CD4-positive, CD25-positive, alpha-beta regulatory T cell (primary cell): Measurements from ENCODE around the gene NACA2. TPM values are rescaled to one million over a fixed set of nuclear protein-coding genes. Genes with fewer than 3 reads are reported as not detected.
"Not testable (repeated sequence)": the region's sequence is repeated elsewhere in the genome, so short reads cannot be mapped to it uniquely, and the experiment has no call there.

Source experiments
- ATAC-seq, 2 donors: fragments of 150-1000 bp; cut with Tn5 transposase; one replicate each; pipeline ENCODE4 v1.10.0; 2021; ENCODE audit warnings: low read depth in 2 of 2, moderate number of reproducible peaks in 2 of 2, moderate library complexity in 1 of 2
- DNase-seq, 3 donors: peaks; one replicate each; pipeline versions ENCODE4 v3.0.0 to v3.0.0-alpha.2; 2012 to 2022; ENCODE audit warnings: mixed read lengths in 1 of 3
- H3K27ac ChIP-seq: one replicate; pipeline ENCODE4 v1.7.0; 2013; ENCODE audit warnings: mild to moderate bottlenecking, low read length; ENCODE audit not compliant: insufficient read depth, poor library complexity, severe bottlenecking
- H3K27me3 ChIP-seq: one replicate; pipeline ENCODE4 v1.7.0; 2013; ENCODE audit warnings: low read length; ENCODE audit not compliant: control insufficient read depth, insufficient read depth
- H3K36me3 ChIP-seq: one replicate; pipeline ENCODE4 v1.7.0; 2013; ENCODE audit warnings: mild to moderate bottlenecking, low read length, moderate library complexity; ENCODE audit not compliant: control insufficient read depth, insufficient read depth
- H3K4me1 ChIP-seq: 2 replicates; pipeline ENCODE4 v1.7.0; 2013; ENCODE audit warnings: mild to moderate bottlenecking, low read length; ENCODE audit not compliant: insufficient read depth, control insufficient read depth, poor library complexity, severe bottlenecking
- H3K4me3 ChIP-seq: one replicate; pipeline ENCODE4 v1.7.0; 2013; ENCODE audit warnings: low read depth, mild to moderate bottlenecking, low read length, moderate library complexity
- H3K9me3 ChIP-seq, 2 experiments: 1 replicate in 1 of 2; 2 replicates in 1 of 2; pipeline ENCODE4 v1.7.0; 2013; ENCODE audit warnings: low read length in 2 of 2, mild to moderate bottlenecking in 1 of 2, moderate library complexity in 1 of 2; ENCODE audit not compliant: control insufficient read depth in 2 of 2
- H3K27ac Mint-ChIP-seq, 3 donors: one replicate each; pipeline ENCODE4 v1.8.0; 2020 to 2022; ENCODE audit warnings: mild to moderate bottlenecking in 3 of 3, mixed read lengths in 3 of 3, moderate library complexity in 2 of 3
- H3K27me3 Mint-ChIP-seq: one replicate; pipeline ENCODE4 v1.8.0; 2022; ENCODE audit warnings: mild to moderate bottlenecking, mixed read lengths
- H3K36me3 Mint-ChIP-seq: one replicate; pipeline ENCODE4 v1.8.0; 2020; ENCODE audit warnings: mixed read lengths
- H3K4me1 Mint-ChIP-seq, 4 donors: one replicate each; pipeline ENCODE4 v1.8.0; 2020 to 2022; ENCODE audit warnings: mixed read lengths in 4 of 4, mild to moderate bottlenecking in 1 of 4
- H3K4me3 Mint-ChIP-seq, 4 donors: one replicate each; pipeline ENCODE4 v1.8.0; 2020 to 2022; ENCODE audit warnings: mild to moderate bottlenecking in 4 of 4, mixed read lengths in 4 of 4, moderate library complexity in 3 of 4
- H3K9me3 Mint-ChIP-seq, 7 donors: one replicate each; pipeline ENCODE4 v1.8.0; 2020 to 2022; ENCODE audit warnings: mixed read lengths in 7 of 7, mild to moderate bottlenecking in 3 of 7, moderate library complexity in 2 of 7
- polyA plus RNA-seq, 4 donors: library from polyadenylated mRNA; unstranded; fragments of 300-500 nt; fragmentation: Illumina TruSeq; gene quantifications; one replicate each; pipeline ENCODE4 v1.2.3, GENCODE V29; 2021
- total RNA-seq: library from RNA; stranded (reverse); gene quantifications from one replicate; pipeline ENCODE4 v1.2.3, GENCODE V29; 2022

NACA2 gene
- total and polyA plus RNA-seq, 5 donors from 2014 or later: not detected

DNA sequence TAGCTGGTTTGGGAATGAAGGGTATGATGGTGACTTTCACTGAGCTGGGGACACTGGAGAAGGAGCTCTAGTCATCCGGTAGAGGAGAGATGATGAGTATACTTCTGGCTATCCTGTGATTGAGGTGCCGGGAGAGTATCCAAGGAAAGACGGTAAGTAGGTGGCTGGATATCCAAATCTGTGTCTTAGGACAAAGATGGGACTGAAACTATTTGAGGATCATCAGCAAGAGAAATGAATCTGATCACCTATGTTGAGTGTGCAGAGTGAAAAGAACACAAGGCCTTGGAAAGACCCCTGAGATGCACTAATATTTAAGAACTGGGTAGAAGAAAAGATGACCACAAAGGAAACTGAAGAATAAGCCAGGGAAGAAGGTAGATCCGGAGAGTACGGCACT, 1.0 kb downstream of the NACA2 start:
- Mint-ChIP-seq H3K27ac (no peak overlapping the region), H3K4me1 (no peaks in the 10 kb centered on the region)

DNA sequence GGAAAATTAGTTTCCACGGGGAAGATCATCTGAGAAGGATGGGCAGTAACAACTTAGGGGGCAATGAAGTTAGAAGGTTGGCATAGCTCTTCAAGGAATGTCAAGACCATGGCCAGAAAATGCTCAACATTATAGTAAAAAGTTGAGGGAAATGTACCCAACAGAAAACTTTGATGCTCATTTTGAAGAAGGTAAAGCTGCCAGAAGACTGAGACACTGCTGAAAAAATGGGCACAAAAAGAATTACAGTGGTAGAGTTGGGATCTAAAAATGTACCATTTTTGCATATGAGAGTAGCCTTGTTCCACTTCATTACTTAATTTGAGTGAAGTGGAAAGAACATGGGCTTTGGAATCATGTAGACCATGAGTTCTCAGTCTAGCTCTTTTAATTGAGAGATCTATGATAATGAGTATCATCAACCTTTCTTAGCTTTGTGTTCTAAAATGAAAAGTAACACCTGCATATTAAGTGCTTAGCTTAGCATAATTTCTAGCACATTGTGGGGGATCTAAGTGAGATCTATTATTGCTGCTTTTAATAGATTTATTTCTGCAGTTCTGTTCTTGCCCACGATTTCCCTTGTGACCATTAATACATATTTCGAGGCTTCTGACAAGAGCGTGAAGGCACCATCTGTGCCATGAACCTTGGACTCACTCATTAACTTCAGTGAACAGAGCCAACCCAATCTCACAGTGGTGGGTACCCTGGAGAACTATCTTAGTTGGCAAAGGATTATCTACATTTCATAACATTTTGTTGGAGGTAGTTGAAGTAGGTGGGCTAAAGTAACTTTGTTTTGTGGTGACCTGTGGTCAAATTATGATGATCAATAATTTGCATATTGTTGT, 3.0 kb downstream of the NACA2 start:
- Mint-ChIP-seq H3K27ac (no peak overlapping the region), H3K9me3 (peaks cover 0 to 4% (median 0%) of the 10 kb centered on the region in 7 donors), H3K4me3 (no peak overlapping the region), H3K27me3 (peaks cover 25% of the 10 kb centered on the region), H3K36me3 (no peaks in the 10 kb centered on the region), H3K4me1 (no peaks in the 10 kb centered on the region)
- ATAC-seq (no peak), DNase-seq (no peak)
- no peaks in the 10 kb centered on the region for H3K36me3 ChIP-seq
- H3K9me3 ChIP-seq: no peaks in the 10 kb centered on the region
- no peak overlapping the region for H3K4me3 ChIP-seq
- H3K27ac ChIP-seq: no peak overlapping the region
- H3K27me3 ChIP-seq: peaks cover 13% of the 10 kb centered on the region
- no peaks in the 10 kb centered on the region for H3K4me1 ChIP-seq

More for the DNA sequence above, 1.0 kb downstream of the NACA2 start:
- no peak for ATAC-seq
- Histone ChIP-seq H3K27ac (no peak overlapping the region), H3K4me3 (no peak overlapping the region), H3K4me1 (no peaks in the 10 kb centered on the region), H3K36me3 (no peaks in the 10 kb centered on the region), H3K9me3 (no peaks in the 10 kb centered on the region), H3K27me3 (peaks cover 10% of the 10 kb centered on the region)
- Mint-ChIP-seq H3K9me3 (peaks cover 0 to 3% (median 0%) of the 10 kb centered on the region in 7 donors), H3K36me3 (no peaks in the 10 kb centered on the region), H3K4me3 (no peak overlapping the region), H3K27me3 (peaks cover 15% of the 10 kb centered on the region)
- no peak for DNase-seq

DNA sequence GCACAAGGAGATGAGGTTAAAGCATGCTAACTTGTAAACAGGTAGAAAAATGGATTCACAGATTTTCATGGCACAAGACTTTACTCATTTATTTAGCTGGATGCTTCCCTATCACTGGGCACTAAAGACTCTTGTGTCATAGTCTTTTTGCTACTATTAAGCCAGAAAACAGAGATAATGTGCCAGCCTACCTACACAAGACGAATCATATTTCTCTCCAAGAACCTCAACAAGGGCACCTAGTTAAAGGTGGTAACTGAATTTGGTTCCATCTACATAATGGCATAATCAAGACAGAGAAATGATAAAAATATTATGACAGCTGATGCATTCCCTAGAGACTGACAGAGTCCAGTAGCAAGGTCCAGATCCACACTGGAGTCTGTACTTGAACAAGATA, 3.8 kb downstream of the NACA2 start:
- Mint-ChIP-seq H3K36me3 (no peaks in the 10 kb centered on the region), H3K4me3 (no peak overlapping the region), H3K27me3 (peaks cover 27% of the 10 kb centered on the region), H3K9me3 (peaks cover 0 to 2% (median 0%) of the 10 kb centered on the region in 7 donors), H3K4me1 (no peaks in the 10 kb centered on the region), H3K27ac (no peak overlapping the region)
- ATAC-seq (no peak), DNase-seq (no peak)
- H3K4me1 ChIP-seq: no peaks in the 10 kb centered on the region
- no peak overlapping the region for H3K4me3 ChIP-seq
- H3K27ac ChIP-seq: no peak overlapping the region
- H3K36me3 ChIP-seq: no peaks in the 10 kb centered on the region
- no peaks in the 10 kb centered on the region for H3K9me3 ChIP-seq
- H3K27me3 ChIP-seq: peaks cover 14% of the 10 kb centered on the region

DNA sequence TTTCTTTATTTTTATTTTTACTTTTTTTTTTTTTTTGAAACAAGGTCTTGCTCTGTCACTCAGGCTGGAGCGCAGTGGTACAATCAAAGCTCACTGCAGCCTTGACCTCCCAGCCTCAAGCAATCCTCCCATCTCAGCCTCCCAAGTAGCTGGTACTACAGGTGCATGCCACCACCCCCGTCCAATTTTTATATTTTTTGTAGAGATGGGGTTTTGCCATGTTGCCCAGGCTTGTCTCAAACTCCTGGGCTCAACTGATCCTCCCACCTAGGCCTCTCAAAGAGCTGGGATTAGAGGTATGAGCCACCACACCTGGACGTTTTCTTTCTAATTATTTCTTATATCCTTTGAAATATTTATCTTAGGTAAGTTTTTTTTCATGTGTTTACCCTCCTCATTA, 4.4 kb downstream of the NACA2 start:
- not testable (repeated sequence) for H3K9me3 Mint-ChIP-seq, H3K4me3 ChIP-seq, H3K9me3 ChIP-seq, DNase-seq, H3K4me3 Mint-ChIP-seq, H3K27ac ChIP-seq, H3K4me1 ChIP-seq, H3K36me3 Mint-ChIP-seq, H3K4me1 Mint-ChIP-seq, ATAC-seq, H3K36me3 ChIP-seq, H3K27ac Mint-ChIP-seq
- H3K27me3 Mint-ChIP-seq: peaks cover 32% of the 10 kb centered on the region
- H3K27me3 ChIP-seq: peaks cover 12% of the 10 kb centered on the region

GRCh38 chr17:61586031-61586566, 4.9 kb downstream of the NACA2 start:
- H3K4me3 ChIP-seq: no peak overlapping the region
- Mint-ChIP-seq H3K36me3 (no peaks in the 10 kb centered on the region), H3K9me3 (peaks cover 0 to 2% (median 0%) of the 10 kb centered on the region in 7 donors), H3K27ac (no peak overlapping the region), H3K27me3 (peaks cover 37% of the 10 kb centered on the region), H3K4me1 (no peaks in the 10 kb centered on the region), H3K4me3 (no peak overlapping the region)
- H3K36me3 ChIP-seq: no peaks in the 10 kb centered on the region
- peaks cover 15% of the 10 kb centered on the region for H3K27me3 ChIP-seq
- DNase-seq: no peak
- ATAC-seq: no peak
- no peak overlapping the region for H3K27ac ChIP-seq
- no peaks in the 10 kb centered on the region for H3K9me3 ChIP-seq
- H3K4me1 ChIP-seq: no peaks in the 10 kb centered on the region

DNA sequence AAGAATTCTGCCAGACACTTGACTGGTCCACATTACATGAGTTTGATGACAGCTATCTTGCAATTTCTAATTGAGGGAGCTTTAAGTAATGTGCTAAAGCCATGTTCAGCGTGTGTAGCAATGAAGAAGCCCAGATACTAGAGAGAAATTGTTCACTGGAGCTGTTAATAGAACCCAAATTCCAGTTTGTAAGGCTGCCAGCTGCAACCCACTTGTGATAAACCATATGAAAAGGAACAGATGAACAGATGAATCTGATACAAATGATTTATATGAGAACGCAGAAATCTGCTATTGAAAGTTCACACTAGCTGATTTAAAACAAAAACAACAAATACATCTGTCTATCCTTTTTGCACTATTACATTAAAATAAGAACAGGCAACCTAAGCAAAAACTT, 6.2 kb downstream of the NACA2 start:
- ATAC-seq: no peak
- no peak overlapping the region for H3K27ac Mint-ChIP-seq
- Histone ChIP-seq H3K9me3 (no peaks in the 10 kb centered on the region), H3K27me3 (peaks cover 19% of the 10 kb centered on the region), H3K36me3 (no peaks in the 10 kb centered on the region), H3K4me3 (no peak overlapping the region), H3K4me1 (no peaks in the 10 kb centered on the region), H3K27ac (no peak overlapping the region)
- H3K4me3 Mint-ChIP-seq: no peak overlapping the region
- no peaks in the 10 kb centered on the region for H3K4me1 Mint-ChIP-seq
- DNase-seq: no peak
- peaks cover 0 to 2% (median 0%) of the 10 kb centered on the region in 7 donors for H3K9me3 Mint-ChIP-seq
- peaks cover 49% of the 10 kb centered on the region for H3K27me3 Mint-ChIP-seq
- H3K36me3 Mint-ChIP-seq: no peaks in the 10 kb centered on the region

DNA sequence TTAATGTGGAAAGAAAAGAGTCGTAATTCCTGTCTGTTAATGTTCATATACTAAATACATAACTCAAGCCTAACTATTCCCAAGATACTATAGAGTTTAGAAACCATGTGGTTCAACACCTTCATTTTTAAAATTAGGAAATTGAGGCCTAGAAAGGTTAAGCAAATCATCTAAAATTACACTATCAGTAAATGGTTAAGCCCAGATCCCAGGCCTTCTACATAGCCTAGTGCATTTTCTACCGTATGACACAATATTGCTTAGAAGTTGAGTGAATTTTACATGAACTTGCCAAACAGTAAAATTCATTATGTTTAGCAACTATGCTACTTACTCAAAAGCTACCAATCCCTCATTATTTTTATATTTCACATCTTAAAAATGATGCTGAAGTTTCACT, 6.8 kb downstream of the NACA2 start:
- H3K4me3 ChIP-seq: no peak overlapping the region
- H3K4me1 ChIP-seq: no peaks in the 10 kb centered on the region
- H3K27ac Mint-ChIP-seq: no peak overlapping the region
- H3K4me1 Mint-ChIP-seq: no peaks in the 10 kb centered on the region
- peaks cover 50% of the 10 kb centered on the region for H3K27me3 Mint-ChIP-seq
- H3K27me3 ChIP-seq: peaks cover 20% of the 10 kb centered on the region
- H3K36me3 ChIP-seq: no peaks in the 10 kb centered on the region
- H3K9me3 ChIP-seq: no peaks in the 10 kb centered on the region
- no peak overlapping the region for H3K4me3 Mint-ChIP-seq
- ATAC-seq: no peak
- DNase-seq: no peak
- no peaks in the 10 kb centered on the region for H3K36me3 Mint-ChIP-seq
- no peak overlapping the region for H3K27ac ChIP-seq
- H3K9me3 Mint-ChIP-seq: peaks cover 0 to 2% (median 0%) of the 10 kb centered on the region in 7 donors
